Upper lobe of left lung (tissue), 4 donors: Measurements from ENCODE around the gene SH3PXD2A.

ENCODE experiments used
- EP300 ChIP-seq, 4 donors: sonication (generic); formaldehyde crosslinking; IDR thresholded peaks; one replicate each; pipeline ENCODE4 v1.5.1; 2017; ENCODE audit warnings: antibody characterized with exemption in 4 of 4, control low read depth in 2 of 4
- POLR2A ChIP-seq, 4 donors: fragments of 450-650 bp; IDR thresholded peaks; one replicate each; pipeline ENCODE4 v1.5.1; 2016 to 2017; ENCODE audit warnings: antibody characterized with exemption in 4 of 4, mild to moderate bottlenecking in 2 of 4
- POLR2AphosphoS5 ChIP-seq, 2 donors: sonication (generic); formaldehyde crosslinking; IDR thresholded peaks; one replicate each; pipeline ENCODE4 v1.5.1; 2017; ENCODE audit warnings: antibody characterized with exemption in 2 of 2
- TF ChIP-seq, protein P1 (sequence below), 6 experiments: fragments of 450-650 bp in 4 of 6; fragments of 200-600 bp in 2 of 6; sonication (generic) in 2 of 6; IDR thresholded peaks; one replicate each; pipeline ENCODE4 v1.5.1; 2016 to 2019; ENCODE audit warnings: antibody characterized with exemption in 6 of 6

DNA sequence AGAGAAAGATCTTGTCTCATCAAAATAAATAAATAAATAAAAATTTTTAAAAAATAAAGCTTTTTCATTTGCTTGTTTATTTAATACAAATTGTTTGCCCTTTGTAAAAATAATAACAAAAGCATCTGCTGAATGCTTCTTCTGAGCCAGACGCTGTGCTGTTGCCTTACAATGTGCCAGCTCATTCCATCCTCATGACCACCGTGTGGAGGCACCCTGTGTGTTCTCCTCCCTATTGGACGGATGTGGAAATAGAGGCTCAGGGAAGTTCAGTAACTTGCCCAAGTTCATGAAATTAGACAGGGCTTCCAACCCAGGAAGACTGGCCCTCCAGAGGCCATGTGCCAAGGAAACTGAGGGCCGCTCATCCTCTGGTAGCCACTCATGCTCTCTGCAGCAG, 120.6 kb downstream of the SH3PXD2A start:
- TF ChIP-seq POLR2A (IDR thresholded peaks at IDR 0.05) (no peak), POLR2AphosphoS5 (IDR thresholded peaks at IDR 0.05) (no peak), EP300 (IDR thresholded peaks at IDR 0.05) (no peak)
- TF ChIP-seq, protein P1, sequence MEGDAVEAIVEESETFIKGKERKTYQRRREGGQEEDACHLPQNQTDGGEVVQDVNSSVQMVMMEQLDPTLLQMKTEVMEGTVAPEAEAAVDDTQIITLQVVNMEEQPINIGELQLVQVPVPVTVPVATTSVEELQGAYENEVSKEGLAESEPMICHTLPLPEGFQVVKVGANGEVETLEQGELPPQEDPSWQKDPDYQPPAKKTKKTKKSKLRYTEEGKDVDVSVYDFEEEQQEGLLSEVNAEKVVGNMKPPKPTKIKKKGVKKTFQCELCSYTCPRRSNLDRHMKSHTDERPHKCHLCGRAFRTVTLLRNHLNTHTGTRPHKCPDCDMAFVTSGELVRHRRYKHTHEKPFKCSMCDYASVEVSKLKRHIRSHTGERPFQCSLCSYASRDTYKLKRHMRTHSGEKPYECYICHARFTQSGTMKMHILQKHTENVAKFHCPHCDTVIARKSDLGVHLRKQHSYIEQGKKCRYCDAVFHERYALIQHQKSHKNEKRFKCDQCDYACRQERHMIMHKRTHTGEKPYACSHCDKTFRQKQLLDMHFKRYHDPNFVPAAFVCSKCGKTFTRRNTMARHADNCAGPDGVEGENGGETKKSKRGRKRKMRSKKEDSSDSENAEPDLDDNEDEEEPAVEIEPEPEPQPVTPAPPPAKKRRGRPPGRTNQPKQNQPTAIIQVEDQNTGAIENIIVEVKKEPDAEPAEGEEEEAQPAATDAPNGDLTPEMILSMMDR (IDR thresholded peaks at IDR 0.05), result no peak
